Activated B cell treated with CpG ODN at 0.5 μM for 24 hours (primary cell): ENCODE measurements around the gene TSPAN31. TPM values are rescaled to one million over a fixed set of nuclear protein-coding genes. Genes with fewer than 3 reads are reported as not detected.

ENCODE experiments used
- ATAC-seq: fragments of 200-7000 bp; cut with Tn5 transposase; one replicate; pipeline ENCODE4 v1.10.0; 2021; ENCODE audit warnings: low read depth, mild to moderate bottlenecking, moderate library complexity
- CTCF ChIA-PET: fragments of 350-600 bp; sonication (Branson Sonifier 250); formaldehyde crosslinking; loops from one replicate; lab custom pipeline; 2021; ENCODE audit warnings: antibody characterized with exemption; lab: Charles Lee
- POLR2A ChIA-PET: fragments of 350-600 bp; sonication (Branson Sonifier 250); formaldehyde crosslinking; loops from one replicate; lab custom pipeline; 2021; ENCODE audit warnings: antibody characterized with exemption; lab: Charles Lee
- DNase-seq: peaks from one replicate; pipeline ENCODE4 v3.0.0; 2022
- H3K27ac Mint-ChIP-seq: one replicate; pipeline ENCODE4 v1.8.0; 2020; ENCODE audit warnings: mixed read lengths
- H3K27me3 Mint-ChIP-seq: one replicate; pipeline ENCODE4 v1.8.0; 2021; ENCODE audit warnings: mixed read lengths
- H3K36me3 Mint-ChIP-seq: one replicate; pipeline ENCODE4 v1.8.0; 2021; ENCODE audit warnings: low read depth, mixed read lengths
- H3K4me1 Mint-ChIP-seq: one replicate; pipeline ENCODE4 v1.8.0; 2021; ENCODE audit warnings: mixed read lengths
- H3K4me3 Mint-ChIP-seq: one replicate; pipeline ENCODE4 v1.8.0; 2020; ENCODE audit warnings: mild to moderate bottlenecking, mixed read lengths
- H3K9me3 Mint-ChIP-seq: one replicate; pipeline ENCODE4 v1.8.0; 2020; ENCODE audit warnings: mixed read lengths
- intact Hi-C: fragments of 100-400 bp; cut with micrococcal nuclease; formaldehyde crosslinking; loops from one replicate; pipeline ENCODE4 v1.15.1; 2024
- total RNA-seq: library from RNA; stranded (reverse); gene quantifications from 2 replicates; pipeline ENCODE4 v1.2.3, GENCODE V29; 2022
- TF ChIP-seq, protein P1 (sequence below): fragments of 200-600 bp; IDR thresholded peaks from one replicate; pipeline ENCODE4 v1.8.0; 2022; ENCODE audit warnings: antibody characterized with exemption, mild to moderate bottlenecking

Gene TSPAN31
- total RNA-seq, 1 donor from 2014 or later = 35.8 TPM

GRCh38 chr12:57777367-57777766 lies 32.5 kb downstream of the TSPAN31 start:
- Mint-ChIP-seq H3K4me3 (no peak overlapping the region), H3K36me3 (no peaks in the 10 kb centered on the region), H3K4me1 (peaks cover 8% of the 10 kb centered on the region), H3K27me3 (no peaks in the 10 kb centered on the region), H3K9me3 (no peaks in the 10 kb centered on the region), H3K27ac (no peak overlapping the region)
- TF ChIP-seq, protein P1, sequence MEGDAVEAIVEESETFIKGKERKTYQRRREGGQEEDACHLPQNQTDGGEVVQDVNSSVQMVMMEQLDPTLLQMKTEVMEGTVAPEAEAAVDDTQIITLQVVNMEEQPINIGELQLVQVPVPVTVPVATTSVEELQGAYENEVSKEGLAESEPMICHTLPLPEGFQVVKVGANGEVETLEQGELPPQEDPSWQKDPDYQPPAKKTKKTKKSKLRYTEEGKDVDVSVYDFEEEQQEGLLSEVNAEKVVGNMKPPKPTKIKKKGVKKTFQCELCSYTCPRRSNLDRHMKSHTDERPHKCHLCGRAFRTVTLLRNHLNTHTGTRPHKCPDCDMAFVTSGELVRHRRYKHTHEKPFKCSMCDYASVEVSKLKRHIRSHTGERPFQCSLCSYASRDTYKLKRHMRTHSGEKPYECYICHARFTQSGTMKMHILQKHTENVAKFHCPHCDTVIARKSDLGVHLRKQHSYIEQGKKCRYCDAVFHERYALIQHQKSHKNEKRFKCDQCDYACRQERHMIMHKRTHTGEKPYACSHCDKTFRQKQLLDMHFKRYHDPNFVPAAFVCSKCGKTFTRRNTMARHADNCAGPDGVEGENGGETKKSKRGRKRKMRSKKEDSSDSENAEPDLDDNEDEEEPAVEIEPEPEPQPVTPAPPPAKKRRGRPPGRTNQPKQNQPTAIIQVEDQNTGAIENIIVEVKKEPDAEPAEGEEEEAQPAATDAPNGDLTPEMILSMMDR = no peak
- ATAC-seq (no peak), DNase-seq (no peak)
- CTCF ChIA-PET = interaction anchor here (1.2 kb wide), 1 partner anchor 11 kb away, joined by 3 read pairs; no protein-coding TSS in a partner anchor
- intact Hi-C loops = no loop called here
- POLR2A ChIA-PET = interaction anchor here (1.5 kb wide), 1 partner anchor 21 kb away, joined by 5 read pairs; no protein-coding TSS in a partner anchor

DNA sequence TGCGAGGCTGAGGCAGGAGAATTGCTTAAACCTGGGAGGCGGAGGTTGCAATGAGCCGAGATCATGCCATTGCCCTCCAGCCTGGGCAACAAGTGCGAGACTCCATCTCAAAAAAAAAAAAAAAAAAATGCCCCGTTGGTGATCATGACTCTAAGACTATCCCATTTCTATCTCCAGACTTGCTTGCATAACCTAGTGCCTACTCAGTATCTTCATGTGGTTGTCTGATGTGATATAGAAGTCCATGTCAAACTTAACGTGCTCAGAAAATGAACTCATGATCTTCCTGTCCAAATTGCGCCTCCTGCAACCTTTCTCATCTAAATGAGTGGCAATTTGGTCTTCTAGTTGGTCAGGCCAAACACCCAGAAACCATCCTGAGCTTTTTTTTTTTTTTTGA lies 33.1 kb downstream of the TSPAN31 start:
- intact Hi-C loops = no loop called here
- Mint-ChIP-seq H3K27ac (no peak overlapping the region), H3K27me3 (no peaks in the 10 kb centered on the region), H3K36me3 (peaks cover 4% of the 10 kb centered on the region), H3K4me1 (peaks cover 11% of the 10 kb centered on the region), H3K9me3 (no peaks in the 10 kb centered on the region), H3K4me3 (no peak overlapping the region)
- ATAC-seq (no peak), DNase-seq (no peak)
- ChIA-PET POLR2A (interaction anchor here (1.5 kb wide), 1 partner anchor 22 kb away, joined by 5 read pairs; no protein-coding TSS in a partner anchor), CTCF (no interaction called here)
- TF ChIP-seq, protein P1 = no peak

GRCh38 chr12:57779736-57780135 lies 34.9 kb downstream of the TSPAN31 start:
- Mint-ChIP-seq H3K36me3 (peaks cover 10% of the 10 kb centered on the region), H3K27ac (no peak overlapping the region), H3K9me3 (no peaks in the 10 kb centered on the region), H3K4me3 (no peak overlapping the region), H3K27me3 (no peaks in the 10 kb centered on the region), H3K4me1 (peaks cover 20% of the 10 kb centered on the region)
- TF ChIP-seq, protein P1 = no peak
- ChIA-PET POLR2A (no interaction called here), CTCF (no interaction called here)
- DNase-seq (no peak), ATAC-seq (no peak)
- intact Hi-C loops = no loop called here

GRCh38 chr12:57780284-57780897 lies 35.6 kb downstream of the TSPAN31 start:
- Mint-ChIP-seq H3K9me3 (no peaks in the 10 kb centered on the region), H3K27ac (no peak overlapping the region), H3K36me3 (peaks cover 12% of the 10 kb centered on the region), H3K4me3 (no peak overlapping the region), H3K4me1 (peaks cover 20% of the 10 kb centered on the region), H3K27me3 (no peaks in the 10 kb centered on the region)
- POLR2A ChIA-PET = interaction anchor here (2.3 kb wide), 1 partner anchor 8 kb away, joined by 11 read pairs; the partner anchor contains the start of genes EEF1AKMT3 and METTL1
- no peak for ATAC-seq
- TF ChIP-seq, protein P1 = no peak
- intact Hi-C loops = no loop called here
- no peak for DNase-seq
- CTCF ChIA-PET = no interaction called here

- ChIA-PET POLR2A (interaction anchor here (2.3 kb wide), 1 partner anchor 9 kb away, joined by 11 read pairs; the partner anchor contains the start of genes EEF1AKMT3 and METTL1), CTCF (interaction anchor here (0.9 to 1.3 kb wide), 3 partner anchors 19 to 124 kb away, joined by 3 to 9 read pairs (median 5); no protein-coding TSS in a partner anchor)
- no peaks in the 10 kb centered on the region for H3K27me3 Mint-ChIP-seq
- peaks cover 18% of the 10 kb centered on the region for H3K36me3 Mint-ChIP-seq
- TF ChIP-seq, protein P1 = no peak
- no peak overlapping the region for H3K27ac Mint-ChIP-seq
- H3K4me1 Mint-ChIP-seq = peaks cover 22% of the 10 kb centered on the region
- H3K4me3 Mint-ChIP-seq = no peak overlapping the region
- intact Hi-C loops = no loop called here
- DNase-seq (no peak), ATAC-seq (no peak)
- no peaks in the 10 kb centered on the region for H3K9me3 Mint-ChIP-seq
These were observed 36.4 kb downstream of the TSPAN31 start for GRCh38 chr12:57781244-57781643.
